Measurements from ENCODE around the gene TTC32.

GRCh38 chr2:19875280-19875679 is 26.5 kb downstream of the TTC32 start:
- TF ChIP-seq CTCF (conservative IDR thresholded peaks at IDR 0.05; ENCODE audit: low read depth, low read length) (no peak), EZH2 (IDR thresholded peaks at IDR 0.05; ENCODE audit: borderline replicate concordance, low read depth, low read length, poor library complexity, severe bottlenecking) (no peak)
